ENCODE data around the gene KIRREL3. TPM values are rescaled to one million over a fixed set of nuclear protein-coding genes. Genes with fewer than 3 reads are reported as not detected.

Gene KIRREL3
- total RNA-seq, 2 donors from 2014 or later: 0.28 TPM; not detected in 1

- DNase-seq (ENCODE audit: low spot score): no peak
- Histone ChIP-seq H3K27ac (no peak overlapping the region), H3K9me3 (no peaks in the 10 kb centered on the region), H3K4me1 (replicated peaks) (peaks cover 10% of the 10 kb centered on the region), H3K4me3 (no peak overlapping the region), H3K27me3 (replicated peaks; ENCODE audit: insufficient read depth) (no peaks in the 10 kb centered on the region), H3K36me3 (no peaks in the 10 kb centered on the region)
- intact Hi-C loops (cut with DNase I): no loop called here
- WGBS: 95% methylated on average over 2 of the region's 2 CpGs
- TF ChIP-seq POLR2AphosphoS5 (IDR thresholded peaks at IDR 0.05) (no peak), POLR2A (IDR thresholded peaks at IDR 0.05) (no peak), CTCF (IDR thresholded peaks at IDR 0.05) (no peak)
Measured at GRCh38 chr11:126546191-126546590, 454.4 kb downstream of the KIRREL3 start.

- H3K36me3 ChIP-seq: no peaks in the 10 kb centered on the region
- 10% methylated on average over 8 of the region's 8 CpGs for WGBS
- TF ChIP-seq POLR2A (IDR thresholded peaks at IDR 0.05) (no peak), POLR2AphosphoS5 (IDR thresholded peaks at IDR 0.05) (peak; percentile 46), CTCF (IDR thresholded peaks at IDR 0.05) (no peak)
- no peak overlapping the region for H3K27ac ChIP-seq
- H3K27me3 ChIP-seq (replicated peaks; ENCODE audit: insufficient read depth): no peaks in the 10 kb centered on the region
- H3K9me3 ChIP-seq: no peaks in the 10 kb centered on the region
- intact Hi-C loops (cut with DNase I): no loop called here
- H3K4me3 ChIP-seq: no peak overlapping the region
- DNase-seq (ENCODE audit: low spot score): peak; percentile 69
- H3K4me1 ChIP-seq (replicated peaks): peaks cover 10% of the 10 kb centered on the region
Measured at GRCh38 chr11:126545057-126545555, 455.5 kb downstream of the KIRREL3 start.

- Histone ChIP-seq H3K9me3 (no peaks in the 10 kb centered on the region), H3K4me1 (replicated peaks) (peaks cover 10% of the 10 kb centered on the region), H3K4me3 (no peak overlapping the region), H3K36me3 (no peaks in the 10 kb centered on the region), H3K27ac (peak overlapping the region in 1 of 2 donors; percentile 59), H3K27me3 (replicated peaks; ENCODE audit: insufficient read depth) (no peaks in the 10 kb centered on the region)
- intact Hi-C loops (cut with DNase I): no loop called here
- no peak for TF ChIP-seq POLR2A (IDR thresholded peaks at IDR 0.05)
- TF ChIP-seq POLR2AphosphoS5 (IDR thresholded peaks at IDR 0.05): peak; percentile 80
- peak; percentile 88 for DNase-seq (ENCODE audit: low spot score)
- WGBS: 2% methylated on average over 15 of the region's 15 CpGs
Measured at GRCh38 chr11:126544108-126545056, 456.2 kb downstream of the KIRREL3 start.

GRCh38 chr11:126543691-126544090, 456.9 kb downstream of the KIRREL3 start:
- peak; percentile 9 for DNase-seq (ENCODE audit: low spot score)
- Histone ChIP-seq H3K4me1 (replicated peaks) (peaks cover 10% of the 10 kb centered on the region), H3K27me3 (replicated peaks; ENCODE audit: insufficient read depth) (no peaks in the 10 kb centered on the region), H3K36me3 (no peaks in the 10 kb centered on the region), H3K4me3 (no peak overlapping the region), H3K27ac (no peak overlapping the region), H3K9me3 (no peaks in the 10 kb centered on the region)
- intact Hi-C loops (cut with DNase I): no loop called here
- WGBS: 27% methylated on average over 7 of the region's 7 CpGs
- TF ChIP-seq POLR2AphosphoS5 (IDR thresholded peaks at IDR 0.05): no peak

GRCh38 chr11:126542334-126543015, 458.1 kb downstream of the KIRREL3 start:
- no peak overlapping the region for H3K4me3 ChIP-seq
- no peaks in the 10 kb centered on the region for H3K36me3 ChIP-seq
- TF ChIP-seq POLR2A (IDR thresholded peaks at IDR 0.05): no peak
- no peaks in the 10 kb centered on the region for H3K9me3 ChIP-seq
- intact Hi-C loops (cut with DNase I): no loop called here
- H3K27me3 ChIP-seq (replicated peaks; ENCODE audit: insufficient read depth): no peaks in the 10 kb centered on the region
- no peak overlapping the region for H3K27ac ChIP-seq
- H3K4me1 ChIP-seq (replicated peaks): peaks cover 10% of the 10 kb centered on the region
- 83% methylated on average over 4 of the region's 4 CpGs for WGBS
- DNase-seq (ENCODE audit: low spot score): no peak

- 48% methylated on average over 4 of the region's 4 CpGs for WGBS
- TF ChIP-seq POLR2A (IDR thresholded peaks at IDR 0.05): no peak
- TF ChIP-seq POLR2AphosphoS5 (IDR thresholded peaks at IDR 0.05): no peak
- no peak for TF ChIP-seq CTCF (IDR thresholded peaks at IDR 0.05)
- H3K27me3 ChIP-seq (replicated peaks; ENCODE audit: insufficient read depth): no peaks in the 10 kb centered on the region
- H3K9me3 ChIP-seq: no peaks in the 10 kb centered on the region
- H3K27ac ChIP-seq: no peak overlapping the region
- H3K36me3 ChIP-seq: no peaks in the 10 kb centered on the region
- intact Hi-C loops (cut with DNase I): no loop called here
- peaks cover 1% of the 10 kb centered on the region for H3K4me1 ChIP-seq (replicated peaks)
- H3K4me3 ChIP-seq: no peak overlapping the region
- DNase-seq (ENCODE audit: low spot score): no peak
Measured at GRCh38 chr11:126538071-126538470, 462.5 kb downstream of the KIRREL3 start.

All from prostate gland (tissue), 2 donors.